CD4-positive, alpha-beta T cell treated with Interferon alpha-2 for 1 hour (primary cell): Measurements from ENCODE around the gene TMEM53.

Source experiments
- DNase-seq, 2 donors: peaks; one replicate each; pipeline ENCODE4 v3.0.0-alpha.2; 2020 to 2022

Gene TMEM53

DNA sequence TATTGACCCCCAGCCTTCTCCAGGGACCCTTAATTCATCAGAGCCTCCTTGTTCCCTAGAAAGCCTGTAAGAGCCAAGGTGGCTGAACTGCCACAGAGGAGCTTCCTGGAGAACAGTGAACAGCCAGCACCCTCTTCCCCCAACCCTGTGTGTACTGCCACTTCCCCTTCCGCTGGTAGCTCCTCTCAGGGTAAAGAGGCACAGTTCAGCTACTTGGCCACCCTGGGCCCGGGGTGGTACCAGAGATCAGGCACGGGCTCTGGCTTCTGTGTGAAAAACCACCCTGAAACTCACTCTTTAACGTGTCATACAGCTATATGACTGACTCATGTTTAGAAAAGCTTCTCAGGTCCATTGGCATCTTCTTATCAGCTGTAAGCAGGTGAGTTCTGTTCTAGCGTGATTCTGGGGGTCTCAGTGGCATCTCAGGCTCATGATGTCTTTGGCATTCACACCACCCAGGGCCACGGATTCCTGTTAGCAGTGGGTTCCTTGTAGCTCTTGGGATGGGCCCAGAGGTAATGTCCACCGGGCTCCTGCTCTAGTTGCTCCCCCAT is 22.6 kb upstream of the TMEM53 start:
- DNase-seq = peak; percentile 35 to 36

DNA sequence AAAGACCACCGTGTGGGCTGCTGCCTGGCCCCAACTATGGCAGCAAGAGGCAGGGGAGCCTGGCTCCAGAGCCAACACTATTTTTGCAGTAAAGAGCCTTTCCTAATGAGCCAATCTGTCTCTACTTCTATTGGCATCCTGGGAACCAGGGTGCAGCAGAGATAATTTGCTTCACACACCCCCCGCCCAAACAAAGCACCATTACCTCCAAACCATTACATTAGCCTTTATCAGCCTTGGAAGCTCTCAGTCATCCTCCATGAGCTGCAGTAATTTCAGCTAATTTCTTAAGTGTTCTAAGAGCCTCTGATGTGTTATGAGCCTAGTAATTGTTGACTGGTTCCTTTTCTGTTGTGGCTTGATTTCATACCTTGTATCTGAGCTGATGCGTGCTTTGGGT is 21.8 kb upstream of the TMEM53 start:
- DNase-seq = no peak

DNA sequence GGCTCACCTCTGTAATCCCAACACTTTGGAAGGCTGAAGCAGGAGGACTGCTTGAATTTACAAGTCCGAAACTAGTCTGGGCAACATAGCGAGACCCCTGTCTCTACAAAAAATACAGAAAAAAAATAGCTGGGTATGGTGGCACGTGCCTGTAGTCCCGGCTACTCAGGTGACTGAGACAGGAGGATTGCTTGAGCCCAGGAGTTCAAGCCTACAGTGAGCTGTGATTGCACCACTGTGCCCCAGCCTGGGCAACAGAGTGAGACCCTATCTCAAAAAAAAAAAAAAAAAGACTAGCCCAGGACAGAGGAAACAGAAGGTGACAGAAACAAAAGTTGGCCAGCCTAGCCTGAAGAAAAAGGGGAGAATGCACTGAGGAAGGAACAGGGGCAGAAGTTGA is 21.4 kb upstream of the TMEM53 start:
- DNase-seq = no peak

DNA sequence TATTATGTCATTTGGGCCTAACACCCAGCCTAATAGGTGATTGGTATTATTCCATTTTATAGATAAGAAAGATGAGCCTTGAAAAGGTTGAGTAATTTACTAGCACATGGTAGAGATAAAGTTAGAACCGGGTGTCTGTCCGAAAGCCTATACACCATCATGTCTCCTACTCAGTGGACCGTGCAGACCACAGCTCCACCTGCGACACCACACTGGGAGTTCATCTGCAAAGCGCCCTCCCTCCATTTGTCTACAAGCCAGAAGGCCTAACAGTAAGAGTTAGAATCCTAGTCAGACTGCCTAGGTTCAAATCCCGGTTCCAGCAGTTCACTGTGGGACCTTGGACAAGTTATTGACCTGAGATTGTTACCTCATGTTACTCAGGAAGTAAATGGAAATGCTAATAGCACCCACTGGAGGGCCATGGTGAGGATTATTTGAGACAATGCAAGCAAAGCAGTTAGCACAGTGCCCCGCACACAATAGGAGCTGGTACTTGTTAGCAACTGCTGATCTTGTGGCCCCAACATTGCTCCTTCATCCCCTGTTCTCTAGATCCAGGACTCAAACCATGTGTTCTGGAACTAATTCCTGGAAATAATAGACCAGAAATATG is 20.7 kb upstream of the TMEM53 start:
- no peak for DNase-seq

DNA sequence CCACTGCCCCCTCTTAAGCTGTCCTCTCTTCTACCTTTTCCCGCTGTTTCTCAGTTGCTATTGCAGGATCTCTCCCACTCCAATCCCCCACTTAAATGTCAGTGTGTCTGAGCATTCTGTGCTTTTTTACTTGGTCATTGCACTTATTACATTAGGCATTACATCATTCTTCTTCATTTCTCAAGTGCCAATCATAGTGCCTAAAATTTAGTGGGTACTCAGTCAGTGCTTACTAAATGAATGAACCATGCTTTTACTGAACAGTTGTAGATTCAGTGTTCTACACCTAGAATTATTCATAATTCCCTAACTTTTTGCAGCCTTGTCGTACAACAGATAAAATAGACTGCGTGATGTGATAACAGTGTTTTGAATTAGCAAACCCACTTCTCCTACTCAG is 19.6 kb upstream of the TMEM53 start:
- DNase-seq = no peak

DNA sequence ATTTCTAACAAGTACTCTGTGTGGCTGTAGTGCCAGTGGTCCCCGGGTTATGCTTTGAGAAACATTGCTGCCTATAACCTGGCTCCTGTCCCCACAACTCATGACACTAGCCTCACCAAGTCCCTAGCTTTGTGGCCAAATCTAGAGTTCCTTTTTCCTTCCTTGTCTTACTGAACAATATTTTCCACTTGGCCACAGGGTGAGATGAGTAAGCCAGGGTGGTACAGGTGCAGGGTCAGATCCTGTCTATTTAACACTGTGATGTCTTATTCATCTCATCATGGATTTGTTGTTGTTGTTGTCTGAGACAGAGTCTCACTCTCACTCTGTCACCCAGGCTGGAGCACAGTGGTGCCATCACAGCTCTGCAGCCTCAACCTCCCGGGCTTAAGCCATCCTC is 18.9 kb upstream of the TMEM53 start:
- DNase-seq = no peak

DNA sequence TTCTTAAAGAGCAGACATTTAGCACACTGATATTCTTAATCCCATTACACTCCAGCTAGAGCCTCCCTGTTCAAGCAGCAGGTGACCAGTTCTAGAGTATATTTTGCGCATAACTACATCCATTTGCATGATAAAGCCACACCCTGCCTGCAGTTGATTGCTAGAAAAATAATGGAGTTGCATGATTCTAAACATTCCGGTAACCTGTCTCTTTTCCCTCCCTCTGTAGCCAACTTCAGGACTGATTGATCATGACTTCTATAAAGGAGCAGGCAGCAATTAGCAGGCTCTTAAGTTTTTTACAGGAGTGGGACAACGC is 15.1 kb upstream of the TMEM53 start:
- no peak for DNase-seq

DNA sequence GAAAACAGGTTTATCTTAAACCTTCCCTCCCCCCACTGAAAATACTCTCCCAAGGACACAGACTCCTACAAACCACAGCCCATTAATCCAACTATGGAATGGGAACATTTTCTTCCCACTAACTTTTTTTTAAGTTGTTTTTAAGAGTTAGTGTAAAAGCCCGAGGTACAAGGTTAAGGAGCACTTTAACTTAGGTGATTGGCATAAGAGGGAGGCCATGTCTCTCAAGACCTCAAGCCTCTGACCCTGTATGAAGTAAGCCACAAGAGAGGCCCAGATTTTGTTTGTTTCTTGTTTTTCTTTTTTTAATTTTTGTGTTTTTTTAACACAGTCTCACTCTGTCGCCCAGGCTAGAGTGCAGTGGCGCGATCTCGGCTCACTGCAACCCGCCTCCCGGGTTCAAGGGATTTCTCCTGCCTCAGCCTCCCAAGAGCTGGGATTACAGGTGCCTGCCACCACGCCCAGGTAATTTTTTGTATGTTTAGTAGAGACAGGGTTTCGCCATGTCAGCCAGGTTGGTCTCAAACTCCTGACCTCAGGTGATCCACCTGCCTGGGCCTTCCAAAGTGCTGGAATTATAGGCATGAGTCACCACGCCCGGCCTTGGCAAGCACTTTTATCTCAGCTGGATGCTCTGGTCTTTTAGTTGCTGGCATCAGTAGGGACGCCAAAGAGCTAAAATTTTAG is 14.6 kb upstream of the TMEM53 start:
- DNase-seq = no peak

DNA sequence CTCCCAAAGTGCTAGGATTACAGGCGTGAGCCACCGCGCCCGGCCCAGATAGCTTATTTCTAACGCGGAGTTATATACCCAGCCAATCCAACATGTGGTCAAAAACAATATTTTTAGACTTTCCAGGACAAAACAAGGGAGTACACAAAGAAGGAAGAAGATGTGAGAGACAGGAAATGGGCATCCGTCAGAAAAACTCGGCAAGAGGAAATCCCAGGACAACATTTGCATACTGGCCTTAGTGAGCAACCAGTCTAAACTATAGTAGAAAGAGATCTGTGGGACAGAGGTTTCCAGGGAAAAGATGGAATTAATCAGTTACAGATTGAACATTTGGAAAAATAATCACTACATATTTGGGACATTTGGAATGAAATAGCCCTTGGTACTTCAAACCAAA is 11.6 kb upstream of the TMEM53 start:
- DNase-seq = no peak

DNA sequence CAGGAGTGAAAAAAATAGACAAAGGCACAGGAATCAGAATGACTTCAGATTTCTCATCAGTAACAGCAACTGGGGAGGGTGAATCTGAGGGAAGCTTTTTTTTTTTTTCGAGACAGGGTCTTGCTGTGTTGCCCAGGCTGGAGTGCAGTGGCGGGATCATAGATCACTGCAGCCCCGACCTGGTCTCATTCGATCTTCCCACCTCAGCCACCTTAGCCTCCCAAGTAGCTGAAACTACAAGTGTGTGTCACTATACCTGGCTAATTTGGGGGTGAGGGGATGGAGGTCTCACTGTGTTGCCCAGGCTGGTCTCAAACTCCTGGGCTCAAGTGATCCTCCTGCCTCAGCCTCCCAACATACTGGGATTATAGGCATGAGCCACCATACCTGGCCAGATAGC is 10.9 kb upstream of the TMEM53 start:
- DNase-seq = no peak

DNA sequence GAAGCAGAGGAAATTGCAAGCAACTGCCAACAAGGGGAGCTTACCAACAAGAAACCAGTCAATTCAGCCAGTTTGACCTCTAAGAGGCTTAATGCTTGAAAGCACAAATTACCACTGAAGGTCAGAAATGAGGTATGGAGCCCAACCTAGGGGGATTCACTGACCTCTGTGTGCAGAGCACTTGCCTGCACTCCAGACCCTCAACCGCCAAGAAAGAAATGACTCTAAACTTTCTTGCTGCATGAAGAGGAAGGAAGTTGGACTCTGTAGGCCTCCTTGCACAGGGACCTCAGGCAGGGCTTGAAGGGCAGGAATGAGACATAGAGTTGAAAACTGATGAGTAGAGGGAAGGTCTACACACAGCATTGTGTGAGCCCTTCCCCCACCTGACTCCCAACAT is 10.2 kb upstream of the TMEM53 start:
- DNase-seq = no peak

DNA sequence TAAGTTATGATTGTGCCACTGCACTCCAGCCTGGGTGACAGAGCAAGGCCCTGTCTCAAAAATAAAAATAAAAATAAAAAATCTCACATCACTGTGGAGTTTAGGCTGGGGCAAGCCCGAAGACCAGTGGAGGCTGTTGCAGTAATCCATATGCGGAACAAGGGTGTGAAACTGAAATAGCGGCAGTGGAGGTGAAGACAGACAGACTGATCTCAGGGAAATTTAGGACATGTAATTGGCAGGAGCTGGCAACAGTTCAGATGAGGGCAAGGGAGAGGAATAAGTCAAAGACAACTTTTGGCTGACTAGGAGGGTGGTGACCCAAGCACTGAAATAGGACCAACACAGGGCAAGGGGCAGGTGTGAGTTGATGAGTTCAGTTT is 8.6 kb upstream of the TMEM53 start:
- no peak for DNase-seq

DNA sequence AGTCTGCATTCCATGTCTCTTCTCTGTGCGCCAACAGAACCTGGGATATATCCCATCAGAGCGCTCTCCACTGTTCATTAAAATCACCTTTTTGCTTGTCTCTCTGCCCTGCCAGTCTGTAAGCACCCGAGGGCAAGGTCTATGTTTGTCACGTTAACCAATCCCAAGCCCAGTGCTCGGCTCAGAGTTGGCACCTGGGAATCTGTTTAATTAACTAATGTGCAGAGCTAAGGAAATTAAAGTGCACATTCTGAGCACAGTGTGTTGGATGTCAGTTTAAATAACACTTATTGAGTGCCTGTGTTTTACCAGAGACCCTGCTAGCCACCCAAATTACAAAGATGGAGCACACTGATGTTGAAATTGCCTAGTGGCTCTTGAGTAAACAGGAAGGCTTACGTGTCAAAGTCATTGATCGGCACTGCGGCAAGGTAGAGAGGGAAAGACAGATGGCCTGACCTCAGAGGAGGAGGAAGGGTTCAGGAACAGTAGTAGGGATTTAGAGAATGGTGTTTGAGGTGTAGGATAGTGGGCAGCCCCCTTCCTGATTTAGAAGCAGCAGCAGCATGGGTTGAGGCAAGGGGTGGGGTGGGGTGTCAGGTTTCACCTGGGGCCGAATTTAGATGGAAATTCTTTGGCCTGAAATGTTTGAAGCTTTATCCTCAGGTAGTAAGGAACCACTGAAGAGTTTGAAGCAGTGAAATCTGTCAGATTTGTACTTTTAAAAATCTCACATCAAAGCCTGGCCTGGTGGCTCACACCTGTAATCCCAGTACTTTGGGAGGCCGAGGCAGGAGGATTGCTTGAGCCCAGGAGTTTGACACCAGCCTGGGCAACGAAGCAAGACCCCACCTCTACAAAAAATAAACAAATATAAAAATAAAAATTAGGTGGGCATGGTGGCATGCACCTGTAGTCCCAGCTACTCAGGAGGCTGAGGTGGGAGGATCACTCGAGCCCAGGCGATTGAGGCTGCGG is 7.9 kb upstream of the TMEM53 start:
- DNase-seq = no peak

DNA sequence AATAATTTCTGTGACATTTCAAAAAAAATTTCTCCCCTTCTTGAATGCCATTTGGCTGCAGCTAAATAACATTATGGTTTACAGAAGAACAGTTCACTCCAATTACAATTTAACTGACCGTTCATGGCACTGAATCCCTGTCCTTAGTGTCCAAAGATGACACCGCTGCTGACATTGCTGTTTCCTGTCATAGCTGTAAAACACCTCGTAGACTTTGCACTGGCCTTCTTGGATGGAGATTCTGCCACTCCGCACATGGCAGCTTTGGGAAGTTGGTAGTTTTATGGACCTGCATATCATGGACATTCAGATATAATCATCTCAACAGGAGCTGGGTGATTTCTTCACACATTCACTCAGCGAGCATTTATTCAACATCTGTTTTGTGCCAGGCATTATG is 5.2 kb upstream of the TMEM53 start:
- DNase-seq = no peak

DNA sequence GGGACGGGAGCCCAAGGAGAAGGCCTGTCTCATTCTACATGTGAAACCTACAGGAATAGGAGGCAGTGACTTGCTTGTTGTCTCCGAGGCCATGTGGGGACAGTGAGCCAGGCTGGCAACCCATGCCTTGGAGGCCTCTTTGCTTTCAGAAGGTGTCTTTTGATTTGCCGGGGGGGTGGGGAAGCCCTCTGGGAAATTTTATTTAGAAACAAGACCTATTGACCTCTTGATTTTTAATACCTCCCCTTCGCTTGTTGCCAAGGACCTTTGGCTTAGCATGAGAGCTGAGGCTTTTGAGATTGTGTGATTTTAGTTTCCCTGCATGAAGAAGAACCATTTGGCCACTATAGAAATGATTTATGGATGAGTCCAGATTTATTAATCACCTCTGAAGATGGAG is 4.3 kb upstream of the TMEM53 start:
- DNase-seq = no peak

DNA sequence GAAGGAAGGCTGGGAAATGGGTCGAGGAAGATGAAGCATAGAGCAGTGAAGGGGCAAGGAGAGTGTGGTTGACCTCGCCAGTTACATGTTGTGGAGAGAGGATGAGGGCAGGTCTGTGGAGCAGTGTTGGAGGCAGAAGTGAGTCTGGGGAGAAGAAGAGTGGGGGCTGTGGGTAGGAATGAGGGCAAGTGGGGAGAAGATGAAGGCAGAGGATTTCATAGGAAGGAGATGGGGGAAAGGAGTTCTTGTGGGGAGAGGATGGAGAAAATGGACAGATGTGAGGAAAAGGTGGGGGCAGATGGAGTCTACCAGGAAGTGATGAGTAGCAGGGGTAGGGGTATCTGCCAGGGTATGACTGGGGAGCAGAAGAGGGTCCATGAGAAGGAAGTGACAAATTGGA is 3.8 kb upstream of the TMEM53 start:
- DNase-seq = no peak

DNA sequence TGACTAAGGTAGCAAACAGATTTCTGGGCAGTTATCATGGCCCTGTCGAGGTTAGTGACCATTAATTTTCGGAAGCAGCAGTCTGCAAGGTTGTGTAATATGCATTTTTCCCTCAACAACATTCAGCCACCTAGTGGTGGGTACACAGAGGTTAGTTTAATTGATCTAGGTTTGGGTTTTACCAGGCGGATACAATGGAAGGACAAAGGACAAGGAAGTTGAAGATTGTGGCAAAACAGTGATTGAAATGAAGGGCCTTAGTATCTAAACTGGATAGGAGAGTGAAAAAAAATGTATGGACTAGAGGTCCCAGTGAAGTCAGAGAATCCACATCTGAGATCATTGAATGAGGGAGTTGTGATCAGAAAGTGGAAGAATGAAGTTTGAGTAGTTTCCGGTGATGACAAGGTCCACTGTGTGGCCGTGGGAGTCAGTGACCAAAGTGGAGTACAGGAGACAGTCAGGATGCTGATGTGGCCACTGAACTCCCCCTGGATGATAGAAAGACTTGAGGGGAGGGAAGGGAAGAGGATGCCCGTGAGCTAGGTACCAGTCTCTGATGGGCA is 3.0 kb upstream of the TMEM53 start:
- DNase-seq = peak; percentile 18 to 38

DNA sequence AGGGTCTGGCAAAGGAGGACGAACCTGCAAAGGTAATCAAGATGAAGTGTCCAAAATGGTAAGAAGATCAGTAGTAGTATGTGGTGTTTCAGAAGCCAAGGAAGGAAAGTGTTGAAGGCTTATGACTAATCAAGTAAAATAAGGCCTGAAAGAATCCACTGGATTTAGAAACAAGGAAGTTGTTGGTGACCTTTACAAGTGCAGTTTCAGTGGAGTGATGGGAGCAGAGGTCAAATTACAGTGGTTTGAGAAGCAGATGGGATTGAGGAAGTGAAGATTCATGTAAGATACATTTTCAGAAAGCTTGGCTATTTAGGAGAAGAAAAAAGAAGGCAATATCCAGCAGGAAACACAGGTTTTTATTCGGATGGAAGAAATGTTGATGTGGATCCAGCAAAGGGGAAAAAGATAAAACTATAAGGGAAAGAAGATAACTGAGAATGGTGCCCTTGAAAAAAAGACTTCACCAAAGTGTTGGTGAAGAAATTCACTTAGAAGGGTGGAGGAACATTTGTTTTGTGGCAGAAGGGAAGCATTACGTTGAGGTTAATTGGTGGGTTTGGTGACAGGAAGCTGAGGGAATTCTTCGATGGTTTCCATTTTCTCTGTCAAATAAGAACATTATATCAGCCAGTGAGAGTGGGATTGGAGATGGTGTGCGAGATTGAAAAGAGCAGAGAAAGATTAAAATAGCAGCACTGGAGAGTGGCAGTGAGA is 2.4 kb upstream of the TMEM53 start:
- DNase-seq = peak in 1 of 2 donors; percentile 20

DNA sequence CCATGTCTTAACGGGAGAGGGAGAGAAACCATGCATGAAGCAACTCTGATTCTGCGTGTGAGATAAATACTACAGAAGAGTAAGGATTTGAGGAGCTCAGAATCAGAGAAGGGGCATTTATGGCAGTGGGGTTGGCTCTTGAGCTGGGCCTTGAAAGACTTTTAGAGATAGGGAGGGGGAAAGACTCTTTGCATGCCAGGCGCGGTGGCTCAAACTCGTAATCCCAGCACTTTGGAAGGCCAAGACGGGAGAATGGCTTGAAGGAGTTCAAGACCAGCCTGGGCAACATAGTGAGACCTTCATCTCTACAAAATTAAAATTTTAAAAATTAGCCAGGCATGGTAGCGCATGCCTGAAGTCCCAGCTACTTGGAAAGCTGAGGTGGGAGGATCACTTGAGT is 905 bp upstream of the TMEM53 start:
- no peak for DNase-seq

DNA sequence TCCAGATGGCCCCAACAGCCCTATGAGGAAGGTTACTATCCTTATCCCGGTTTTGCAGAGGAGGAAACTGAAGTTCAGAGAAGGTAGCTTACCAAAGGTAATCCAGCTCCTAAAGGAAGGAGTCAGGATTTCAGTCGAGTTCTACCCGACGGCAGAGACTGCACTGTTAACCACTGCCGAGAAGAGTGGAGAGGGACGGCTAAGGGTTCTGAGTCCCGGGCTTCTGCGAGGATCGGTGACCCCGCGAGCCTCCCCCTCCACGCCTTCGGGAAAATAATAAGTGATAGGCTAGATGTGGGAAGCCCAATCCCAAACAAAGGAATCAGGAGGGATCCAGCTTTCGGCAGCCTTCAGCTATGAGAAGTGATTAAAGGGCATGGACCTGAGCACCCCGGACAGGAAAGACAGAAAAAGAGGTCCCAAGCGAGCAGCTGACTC is 587 bp downstream of the TMEM53 start:
- no peak for DNase-seq

DNA sequence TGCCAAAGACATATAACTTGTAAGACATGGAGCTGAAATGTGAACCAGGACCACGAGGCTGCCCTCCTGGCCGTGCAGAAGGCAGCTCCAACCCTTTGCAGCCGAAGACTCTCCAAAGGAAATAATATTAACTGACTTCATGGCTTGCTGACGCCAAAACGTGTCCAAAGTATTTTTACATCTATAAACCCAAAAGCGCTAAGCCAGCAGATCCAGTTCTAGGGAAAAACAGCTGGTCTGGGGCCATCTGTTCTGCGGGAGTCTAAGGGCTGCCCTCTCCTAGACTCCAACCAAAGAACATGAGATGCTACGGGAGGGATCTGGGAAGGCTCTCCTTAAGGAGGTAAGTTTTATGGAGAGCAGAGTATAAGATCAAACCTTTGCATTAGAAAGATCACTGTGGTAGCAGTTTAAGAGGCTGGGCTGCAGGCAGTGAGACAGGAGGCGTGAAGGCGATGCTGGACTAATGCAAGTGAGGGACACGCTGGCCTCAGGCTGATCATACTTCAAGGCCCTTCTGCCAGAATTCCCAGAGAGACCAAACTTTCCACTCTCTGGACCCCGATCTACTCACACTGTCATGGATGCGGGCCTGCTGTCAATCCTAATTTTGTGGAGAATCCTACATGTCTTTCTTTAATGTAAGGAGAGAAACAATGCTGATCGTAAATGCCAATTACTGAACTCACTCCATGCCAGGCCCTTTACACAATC is 1.2 kb downstream of the TMEM53 start:
- DNase-seq = no peak
